ENCODE measurements around the gene TLCD2. TPM values are rescaled to one million over a fixed set of nuclear protein-coding genes. Genes with fewer than 3 reads are reported as not detected.

Gene TLCD2
- total and polyA plus RNA-seq, 12 donors, result 0.96 to 6.0 (median 1.9) TPM

DNA sequence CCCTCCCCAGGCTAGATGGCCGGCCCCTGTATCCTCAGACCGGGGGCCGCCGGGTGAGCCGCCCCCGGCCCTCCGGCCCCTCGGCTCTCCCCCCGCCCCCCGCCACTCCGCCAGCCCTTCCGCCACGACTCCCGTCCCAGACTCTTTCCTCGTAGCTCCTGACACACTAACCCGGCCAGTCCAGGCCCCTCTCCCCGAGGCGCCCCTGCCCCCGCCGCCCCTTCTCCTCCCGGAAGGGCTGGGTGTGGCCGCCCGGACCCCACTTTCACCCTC lies 5.6 kb upstream of the TLCD2 start:
- peak overlapping the region; percentile 98 to 100 (median 99) for H3K27ac ChIP-seq
- no peak for ATAC-seq
- WGBS, 2 donors, result 0 to 1% methylated on average over 22 of the region's 23 CpGs
- intact Hi-C loops (cut with DNase I), result loop anchor here in 3 of 10 donors (2.0 to 10.0 kb wide), 7 partner anchors 31 to 451 kb away; partner anchors contain the start of genes PRPF8 (in 1 of the 3) and RILP (in 1 of the 3)
- peak overlapping the region; percentile 81 to 99 (median 94) for H3K4me3 ChIP-seq
- H3K27me3 ChIP-seq, result peaks cover 0 to under 1% (median 0%) of the 10 kb centered on the region in 7 donors
- DNase-seq, result no peak
- peaks cover 17 to 69% (median 55%) of the 10 kb centered on the region in 9 donors for H3K4me1 ChIP-seq
- TF ChIP-seq, protein P1, sequence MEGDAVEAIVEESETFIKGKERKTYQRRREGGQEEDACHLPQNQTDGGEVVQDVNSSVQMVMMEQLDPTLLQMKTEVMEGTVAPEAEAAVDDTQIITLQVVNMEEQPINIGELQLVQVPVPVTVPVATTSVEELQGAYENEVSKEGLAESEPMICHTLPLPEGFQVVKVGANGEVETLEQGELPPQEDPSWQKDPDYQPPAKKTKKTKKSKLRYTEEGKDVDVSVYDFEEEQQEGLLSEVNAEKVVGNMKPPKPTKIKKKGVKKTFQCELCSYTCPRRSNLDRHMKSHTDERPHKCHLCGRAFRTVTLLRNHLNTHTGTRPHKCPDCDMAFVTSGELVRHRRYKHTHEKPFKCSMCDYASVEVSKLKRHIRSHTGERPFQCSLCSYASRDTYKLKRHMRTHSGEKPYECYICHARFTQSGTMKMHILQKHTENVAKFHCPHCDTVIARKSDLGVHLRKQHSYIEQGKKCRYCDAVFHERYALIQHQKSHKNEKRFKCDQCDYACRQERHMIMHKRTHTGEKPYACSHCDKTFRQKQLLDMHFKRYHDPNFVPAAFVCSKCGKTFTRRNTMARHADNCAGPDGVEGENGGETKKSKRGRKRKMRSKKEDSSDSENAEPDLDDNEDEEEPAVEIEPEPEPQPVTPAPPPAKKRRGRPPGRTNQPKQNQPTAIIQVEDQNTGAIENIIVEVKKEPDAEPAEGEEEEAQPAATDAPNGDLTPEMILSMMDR (IDR thresholded peaks at IDR 0.05), result no peak
- H3K36me3 ChIP-seq, result peaks cover 0 to 38% (median 24%) of the 10 kb centered on the region in 9 donors
- no peaks in the 10 kb centered on the region for H3K9me3 ChIP-seq

DNA sequence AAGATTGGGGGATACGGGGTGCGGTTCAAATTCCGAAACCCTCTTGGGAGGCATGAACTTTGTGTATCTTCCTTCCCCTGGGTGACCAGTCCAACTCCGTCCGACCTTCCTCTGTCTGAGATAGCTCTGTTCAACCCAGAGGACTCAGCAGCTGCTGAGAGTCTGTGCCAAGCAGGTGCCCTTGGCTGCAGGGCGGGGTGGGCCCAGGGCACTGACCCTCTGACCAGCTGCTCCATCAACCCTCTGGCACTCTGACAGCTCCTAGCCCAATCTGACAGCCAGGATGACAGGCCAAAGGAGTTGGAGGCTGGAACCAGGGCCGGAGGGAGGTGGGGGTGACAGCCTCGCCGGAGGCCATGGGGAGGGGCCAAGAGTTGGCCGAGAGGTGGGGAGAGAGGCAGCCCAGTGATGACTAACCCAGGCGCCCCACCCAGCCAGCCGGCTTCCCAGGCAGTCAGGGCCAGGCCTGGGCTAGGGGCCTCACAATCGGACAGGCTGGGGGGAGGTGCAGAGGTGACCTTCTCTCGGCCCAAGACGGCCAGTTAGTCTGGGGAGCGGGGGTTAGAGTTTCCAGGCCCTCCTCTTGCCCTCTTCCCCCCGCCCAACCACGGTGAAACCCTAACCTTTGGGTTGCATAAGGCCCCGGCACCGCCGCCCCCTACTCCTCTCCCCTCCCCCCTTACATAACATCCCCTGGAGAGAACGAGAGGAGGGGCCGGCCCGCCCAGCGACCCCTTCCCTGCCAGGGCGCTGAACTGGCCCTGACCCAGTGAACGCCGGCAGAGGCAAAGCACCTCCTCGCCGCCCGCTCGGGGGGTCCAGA lies 5.0 kb upstream of the TLCD2 start:
- 0 to 1% methylated on average over 32 of the region's 32 CpGs for WGBS, 2 donors
- Histone ChIP-seq H3K4me3 (peak overlapping the region; percentile 81 to 99 (median 94)), H3K9me3 (no peaks in the 10 kb centered on the region), H3K4me1 (peaks cover 17 to 68% (median 59%) of the 10 kb centered on the region in 9 donors), H3K36me3 (peaks cover 0 to 38% (median 24%) of the 10 kb centered on the region in 9 donors), H3K27me3 (peaks cover 0 to 5% (median 0%) of the 10 kb centered on the region in 7 donors), H3K27ac (peak overlapping the region; percentile 98 to 100 (median 99))
- intact Hi-C loops (cut with DNase I), result loop anchor here in 9 of 10 donors (1.0 to 10.0 kb wide), 11 partner anchors 31 to 450 kb away; partner anchors contain the start of gene PRPF8 (in 1 of the 9)
- TF ChIP-seq, protein P1 (IDR thresholded peaks at IDR 0.05), result no peak
- ATAC-seq (peak; percentile 53 to 75 (median 60)), DNase-seq (peak; percentile 92)

DNA sequence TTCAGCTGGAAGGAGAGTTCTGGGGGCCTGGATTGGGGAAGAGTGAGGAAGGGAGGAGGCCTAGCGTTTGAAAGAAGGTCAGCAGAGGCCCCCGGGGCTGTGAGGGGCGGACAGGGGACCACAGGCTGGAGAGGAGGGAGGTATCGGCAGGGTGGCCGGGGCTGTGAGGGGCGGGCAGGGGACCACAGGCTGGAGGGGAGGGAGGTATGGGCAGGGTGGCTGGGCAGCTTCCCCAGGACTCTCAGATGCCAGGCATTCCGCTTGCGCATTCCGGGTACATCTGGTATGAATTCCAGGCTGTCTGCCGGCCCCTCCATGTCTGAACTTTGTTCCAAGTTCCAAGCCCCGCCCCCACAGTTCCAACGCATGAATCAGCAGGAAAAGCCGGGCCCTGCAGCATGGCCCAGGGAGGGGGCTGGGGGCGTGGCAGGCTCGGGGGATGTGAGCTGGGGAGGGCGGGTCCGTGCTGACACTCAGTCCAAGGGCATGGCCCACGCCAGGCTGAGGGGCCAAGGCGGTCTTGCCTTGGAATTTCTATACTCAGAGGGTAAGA lies 4.3 kb upstream of the TLCD2 start:
- peaks cover 17 to 71% (median 63%) of the 10 kb centered on the region in 9 donors for H3K4me1 ChIP-seq
- intact Hi-C loops (cut with DNase I), result loop anchor here in 9 of 10 donors (1.0 to 10.0 kb wide), 10 partner anchors 30 to 450 kb away; partner anchors contain the start of gene PRPF8 (in 1 of the 9)
- WGBS, 2 donors, result 1 to 6% methylated on average over 19 of the region's 19 CpGs

More for the DNA sequence above, 4.3 kb upstream of the TLCD2 start:
- Histone ChIP-seq H3K27ac (peak overlapping the region; percentile 98 to 100 (median 99)), H3K9me3 (no peaks in the 10 kb centered on the region), H3K27me3 (peaks cover 0 to 11% (median 0%) of the 10 kb centered on the region in 7 donors), H3K36me3 (peaks cover 0 to 38% (median 24%) of the 10 kb centered on the region in 9 donors), H3K4me3 (peak overlapping the region; percentile 81 to 99 (median 94))
- DNase-seq (peak; percentile 97 to 100), ATAC-seq (peak; percentile 44 to 74 (median 67))
- TF ChIP-seq, protein P1 (IDR thresholded peaks at IDR 0.05), result no peak
